ENCODE data around the gene TSHB.

GRCh38 chr1:115006191-115006590 lies 23.4 kb upstream of the TSHB start:
- TF ChIP-seq ZNF561 (tag by site-specific recombination; IDR thresholded peaks at IDR 0.05; ENCODE audit: borderline replicate concordance) (no peak), CTCF (tag by site-specific recombination; IDR thresholded peaks at IDR 0.05) (no peak), REPIN1 (tag by site-specific recombination; IDR thresholded peaks at IDR 0.05; ENCODE audit: low read depth) (no peak), SETDB1 (IDR thresholded peaks at IDR 0.05; ENCODE audit: insufficient read length, low read length) (no peak), ZNF549 (tag by site-specific recombination; IDR thresholded peaks at IDR 0.05) (no peak), ZNF514 (tag by site-specific recombination; IDR thresholded peaks at IDR 0.05) (no peak), ZNF473 (tag by site-specific recombination; IDR thresholded peaks at IDR 0.05) (no peak), ZNF175 (tag by site-specific recombination; IDR thresholded peaks at IDR 0.05) (no peak), ZNF433 (tag by site-specific recombination; IDR thresholded peaks at IDR 0.05; ENCODE audit: low read depth) (no peak), ZNF24 (tag by site-specific recombination; IDR thresholded peaks at IDR 0.05) (no peak), ZNF112 (tag by site-specific recombination; IDR thresholded peaks at IDR 0.05) (no peak), YY1 (tag by site-specific recombination; IDR thresholded peaks at IDR 0.05) (no peak)
- TF ChIP-seq, protein P1, sequence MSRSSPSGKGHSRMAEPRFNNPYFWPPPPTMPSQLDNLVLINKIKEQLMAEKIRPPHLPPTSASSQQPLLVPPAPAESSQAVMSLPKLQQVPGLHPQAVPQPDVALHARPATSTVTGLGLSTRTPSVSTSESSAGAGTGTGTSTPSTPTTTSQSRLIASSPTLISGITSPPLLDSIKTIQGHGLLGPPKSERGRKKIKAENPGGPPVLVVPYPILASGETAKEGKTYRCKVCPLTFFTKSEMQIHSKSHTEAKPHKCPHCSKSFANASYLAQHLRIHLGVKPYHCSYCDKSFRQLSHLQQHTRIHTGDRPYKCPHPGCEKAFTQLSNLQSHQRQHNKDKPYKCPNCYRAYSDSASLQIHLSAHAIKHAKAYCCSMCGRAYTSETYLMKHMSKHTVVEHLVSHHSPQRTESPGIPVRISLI (tag by site-specific recombination; IDR thresholded peaks at IDR 0.05): no peak
- TF ChIP-seq, protein P2, sequence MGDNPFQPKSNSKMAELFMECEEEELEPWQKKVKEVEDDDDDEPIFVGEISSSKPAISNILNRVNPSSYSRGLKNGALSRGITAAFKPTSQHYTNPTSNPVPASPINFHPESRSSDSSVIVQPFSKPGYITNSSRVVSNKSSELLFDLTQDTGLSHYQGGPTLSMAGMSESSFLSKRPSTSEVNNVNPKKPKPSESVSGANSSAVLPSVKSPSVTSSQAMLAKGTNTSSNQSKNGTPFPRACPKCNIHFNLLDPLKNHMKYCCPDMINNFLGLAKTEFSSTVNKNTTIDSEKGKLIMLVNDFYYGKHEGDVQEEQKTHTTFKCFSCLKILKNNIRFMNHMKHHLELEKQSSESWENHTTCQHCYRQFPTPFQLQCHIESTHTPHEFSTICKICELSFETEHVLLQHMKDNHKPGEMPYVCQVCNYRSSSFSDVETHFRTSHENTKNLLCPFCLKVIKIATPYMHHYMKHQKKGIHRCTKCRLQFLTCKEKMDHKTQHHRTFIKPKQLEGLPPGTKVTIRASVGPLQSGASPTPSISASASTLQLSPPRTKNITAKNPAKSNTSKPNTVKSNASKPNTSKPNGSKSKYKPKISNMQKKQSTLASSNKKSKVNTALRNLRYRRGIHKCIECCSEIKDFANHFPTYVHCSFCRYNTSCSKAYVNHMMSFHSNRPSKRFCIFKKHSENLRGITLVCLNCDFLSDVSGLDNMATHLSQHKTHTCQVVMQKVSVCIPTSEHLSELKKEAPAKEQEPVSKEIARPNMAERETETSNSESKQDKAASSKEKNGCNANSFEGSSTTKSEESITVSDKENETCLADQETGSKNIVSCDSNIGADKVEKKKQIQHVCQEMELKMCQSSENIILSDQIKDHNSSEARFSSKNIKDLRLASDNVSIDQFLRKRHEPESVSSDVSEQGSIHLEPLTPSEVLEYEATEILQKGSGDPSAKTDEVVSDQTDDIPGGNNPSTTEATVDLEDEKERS (tag by site-specific recombination; IDR thresholded peaks at IDR 0.05): no peak

All from HEK293 (cell line).